Heart right ventricle (tissue), 16 donors: ENCODE data around the gene BPIFB1. TPM values are rescaled to one million over a fixed set of nuclear protein-coding genes. Genes with fewer than 3 reads are reported as not detected.

Experiments used
- ATAC-seq, 8 donors: fragments of 200-7000 bp; cut with Tn5 transposase; one replicate each; pipeline ENCODE4 v1.9.1; 2020; ENCODE audit warnings: mild to moderate bottlenecking in 8 of 8, moderate library complexity in 8 of 8, moderate number of reproducible peaks in 1 of 8
- DNase-seq, 2 donors: peaks; one replicate each; pipeline ENCODE4 v3.0.0-alpha.2; 2020
- H3K27ac ChIP-seq, 10 donors: fragments of 200-600 bp; sonication (generic) in 2 of 10; one replicate each; pipeline versions ENCODE4 v1.5.0 to v1.8.0; 2020 to 2022; ENCODE audit warnings: mild to moderate bottlenecking in 3 of 10
- H3K27me3 ChIP-seq, 7 donors: fragments of 200-600 bp; one replicate each; pipeline ENCODE4 v1.8.0; 2021 to 2022; ENCODE audit warnings: mild to moderate bottlenecking in 2 of 7
- H3K36me3 ChIP-seq, 9 donors: fragments of 200-600 bp; sonication (generic) in 1 of 9; one replicate each; pipeline versions ENCODE4 v1.5.0 to v1.8.0; 2020 to 2022; ENCODE audit warnings: mild to moderate bottlenecking in 2 of 9
- H3K4me1 ChIP-seq, 9 donors: fragments of 200-600 bp; sonication (generic) in 1 of 9; one replicate each; pipeline versions ENCODE4 v1.5.0 to v1.8.0; 2020 to 2022; ENCODE audit warnings: mild to moderate bottlenecking in 4 of 9
- H3K4me3 ChIP-seq, 10 donors: fragments of 200-600 bp; sonication (generic) in 2 of 10; one replicate each; pipeline versions ENCODE4 v1.5.0 to v1.8.0; 2020 to 2022; ENCODE audit warnings: mild to moderate bottlenecking in 7 of 10, moderate library complexity in 2 of 10
- H3K9me3 ChIP-seq, 11 donors: fragments of 200-600 bp in 10 of 11; sonication (generic) in 2 of 11; one replicate each; pipeline versions ENCODE4 v1.5.0 to v1.8.0; 2013 to 2022; ENCODE audit warnings: mild to moderate bottlenecking in 2 of 11, control low read depth in 1 of 11, moderate library complexity in 1 of 11
- CTCF ChIP-seq, 9 donors: fragments of 200-600 bp; sonication (generic) in 2 of 9; IDR thresholded peaks; one replicate each; pipeline versions ENCODE4 v1.5.0 to v1.8.0; 2021 to 2022; ENCODE audit warnings: antibody characterized with exemption in 9 of 9, mild to moderate bottlenecking in 5 of 9, moderate library complexity in 1 of 9
- WGBS, 2 donors: extraction: QIAGEN DNeasy Blood & Tissue Kit; methylation state at CpG; one replicate each; pipeline ENCODE4 v1.1.7; 2013; ENCODE audit warnings: inconsistent platforms in 1 of 2; 5-methylcytosine and 5-hydroxymethylcytosine counted together
- intact Hi-C, 10 donors: fragments of 100-400 bp; cut with DNase I; formaldehyde crosslinking; loops; one replicate each; pipeline versions ENCODE4 v1.11.1 to v1.14.2; 2022
- polyA plus RNA-seq, 2 donors: library from polyadenylated mRNA; stranded (reverse); fragments of 200-250 nt; gene quantifications; one replicate each; pipeline ENCODE4 v1.2.3, GENCODE V29; 2013
- total RNA-seq, 10 donors: library from RNA; stranded (reverse); fragmentation: NEBNext Ultra II Directional in 3 of 10; extraction: Animal tissue kit (Norgen Biotek cat#: 25700) in 3 of 10; gene quantifications; one replicate each; pipeline versions ENCODE4 v1.2.1 to v1.2.4, GENCODE V29; 2021 to 2023
- donor health status: Arrhythmogenic right ventricular cardiomyopathy.
- donor health status: ischemic (EF 13 %, LVEDD 7.1; RV severe dilation, severe dysfunction).
- donor health status: healthy with polysubstance abuse.
- donor health status: DM: no; HTN: yes; CAD: no.
- donor health status: DM: no; HTN: no; CAD: no.
- donor health status: ischemic (EF 25% LVEDD 6.9; RV normal size, moderate dysfunction).
- donor health status: ischemic (EF 25% LVEDD 5.7; RV mildly dilated, moderate dysfunction).
- donor health status: healthy.
- donor health status: DM: yes; HTN: yes; CAD: no.
- donor health status: Ischemic cardiomyopathy.
- donor health status: ischemic (EF 35%, LVEDD 5.7; RV mildly dilated, moderate dysfunction).
- donor health status: nonischemic (EF 11% LVEDD 7.7; RV severe dilation, severe dysfunction).
- donor health status: DM: yes; HTN: yes; CAD: no.
- donor health status: PGD.
- donor health status: ischemic (EF 29% LVEDD 5.4; RV normal size, mild dysfunction).
- donor health status: nonischemic (EF 23%, LVEDD 6.1; RV moderate dilation, normal function).

BPIFB1 gene
- total and polyA plus RNA-seq, 12 donors, result 0.03 TPM; not detected in 11

- intact Hi-C loops, result no loop called here
- Histone ChIP-seq H3K4me1 (no peaks in the 10 kb centered on the region), H3K27ac (no peak overlapping the region), H3K4me3 (no peak overlapping the region), H3K36me3 (no peaks in the 10 kb centered on the region), H3K9me3 (no peaks in the 10 kb centered on the region), H3K27me3 (peaks cover 0 to 54% (median 13%) of the 10 kb centered on the region in 7 donors)
- ATAC-seq (no peak), DNase-seq (no peak)
- 56 to 57% methylated on average over 3 of the region's 3 CpGs for WGBS, 2 donors
- TF ChIP-seq CTCF (IDR thresholded peaks at IDR 0.05), result no peak
Measured at GRCh38 chr20:33275871-33276270, 7.1 kb upstream of the BPIFB1 start.

DNA sequence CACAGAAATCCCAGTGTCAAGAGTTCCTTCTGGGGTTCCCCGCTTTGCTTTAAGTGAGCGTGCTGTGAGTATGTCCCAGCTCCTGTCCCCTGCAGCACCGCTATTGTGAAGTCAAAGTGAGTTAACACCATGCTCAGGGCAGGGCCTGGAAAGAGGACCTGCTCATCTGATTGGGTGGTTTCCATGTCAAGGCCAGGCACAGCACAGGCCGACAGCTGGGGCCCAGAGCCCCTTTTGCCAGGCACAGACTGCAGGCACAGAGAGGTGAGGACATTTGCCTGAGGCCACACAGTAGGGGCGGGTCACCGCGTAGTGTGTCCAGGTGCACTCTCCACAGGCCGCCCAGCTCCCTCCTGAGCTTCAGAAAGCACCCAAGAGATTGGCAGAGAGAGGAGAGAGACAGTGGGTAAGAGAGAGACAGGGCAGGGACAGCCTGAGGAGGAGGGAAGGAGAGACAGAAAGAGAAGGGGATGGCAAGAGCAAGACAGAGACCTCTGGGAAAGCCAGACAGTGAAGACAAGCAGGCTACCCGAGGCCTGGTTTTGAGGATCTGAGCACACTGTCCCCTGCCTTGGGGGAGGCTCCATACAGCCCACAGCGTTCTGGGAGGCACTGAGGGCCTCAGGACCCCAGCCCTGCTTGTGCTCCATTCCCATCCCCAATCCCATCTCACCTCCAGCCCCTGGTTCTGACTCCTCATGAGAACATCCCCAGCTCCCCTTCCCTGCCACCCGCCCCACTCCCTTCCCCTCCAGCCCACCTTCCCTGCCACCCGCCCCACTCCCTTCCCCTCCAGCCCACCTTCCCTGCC is 6.5 kb upstream of the BPIFB1 start:
- TF ChIP-seq CTCF (IDR thresholded peaks at IDR 0.05), result no peak
- no peaks in the 10 kb centered on the region for H3K4me1 ChIP-seq
- no peak for ATAC-seq
- peaks cover 0 to 54% (median 17%) of the 10 kb centered on the region in 7 donors for H3K27me3 ChIP-seq
- WGBS, 2 donors, result 71 to 73% methylated on average over 9 to 12 of the region's 12 CpGs
- H3K36me3 ChIP-seq, result no peaks in the 10 kb centered on the region
- no peak for DNase-seq
- H3K9me3 ChIP-seq, result no peaks in the 10 kb centered on the region
- intact Hi-C loops, result no loop called here
- H3K4me3 ChIP-seq, result no peak overlapping the region
- H3K27ac ChIP-seq, result no peak overlapping the region

- ATAC-seq, result no peak
- H3K27ac ChIP-seq, result no peak overlapping the region
- TF ChIP-seq CTCF (IDR thresholded peaks at IDR 0.05), result no peak
- peaks cover 0 to 49% (median 27%) of the 10 kb centered on the region in 7 donors for H3K27me3 ChIP-seq
- no peak overlapping the region for H3K4me3 ChIP-seq
- 56 to 61% methylated on average over 13 of the region's 13 CpGs for WGBS, 2 donors
- no peaks in the 10 kb centered on the region for H3K9me3 ChIP-seq
- no peak for DNase-seq
- no peaks in the 10 kb centered on the region for H3K36me3 ChIP-seq
- no peaks in the 10 kb centered on the region for H3K4me1 ChIP-seq
- intact Hi-C loops, result no loop called here
Measured at GRCh38 chr20:33277471-33278441, 5.3 kb upstream of the BPIFB1 start.

DNA sequence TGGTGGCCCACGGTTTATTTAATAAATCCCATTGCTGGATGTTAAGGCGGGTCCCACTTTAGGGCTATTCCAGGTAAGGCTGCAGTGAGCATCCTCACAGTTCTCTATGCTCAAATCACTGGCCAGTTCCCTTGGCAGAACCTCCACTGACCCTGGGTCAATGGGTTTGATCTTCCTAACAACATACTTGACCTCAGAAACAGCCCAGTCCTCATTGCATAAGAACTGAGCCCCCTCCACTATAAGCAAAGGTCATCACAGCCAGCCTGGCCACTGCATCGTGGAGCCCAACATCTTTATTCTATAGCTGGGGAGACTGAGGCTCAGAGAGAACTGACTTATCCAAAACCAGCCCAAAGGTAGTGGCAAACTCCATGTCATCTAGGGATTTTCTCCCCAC is 4.3 kb upstream of the BPIFB1 start:
- intact Hi-C loops, result no loop called here
- Histone ChIP-seq H3K27me3 (peaks cover 0 to 53% (median 35%) of the 10 kb centered on the region in 7 donors), H3K4me3 (no peak overlapping the region), H3K27ac (no peak overlapping the region), H3K4me1 (no peaks in the 10 kb centered on the region), H3K36me3 (no peaks in the 10 kb centered on the region), H3K9me3 (no peaks in the 10 kb centered on the region)
- no peak for ATAC-seq
- no peak for DNase-seq
- no peak for TF ChIP-seq CTCF (IDR thresholded peaks at IDR 0.05)
- 81 to 82% methylated on average over 3 of the region's 3 CpGs for whole genome bisulfite sequencing, 2 donors
